Retinal pigment epithelial cell (primary cell): ENCODE data around the gene THEMIS2.

ENCODE experiments used
- DNase-seq: peaks from one replicate; pipeline ENCODE4 v3.0.0-alpha.2; 2010; ENCODE audit warnings: low read depth
- H3K4me3 ChIP-seq: 2 replicates; pipeline ENCODE4 v1.5.1; 2011; ENCODE audit warnings: mild to moderate bottlenecking, low read length, control low read depth, moderate library complexity
- TF ChIP-seq, protein P1 (sequence below): conservative IDR thresholded peaks from 2 replicates; pipeline ENCODE4 v1.5.1; 2011; ENCODE audit warnings: low read depth, low read length, control low read depth, inconsistent platforms

The THEMIS2 gene

DNA sequence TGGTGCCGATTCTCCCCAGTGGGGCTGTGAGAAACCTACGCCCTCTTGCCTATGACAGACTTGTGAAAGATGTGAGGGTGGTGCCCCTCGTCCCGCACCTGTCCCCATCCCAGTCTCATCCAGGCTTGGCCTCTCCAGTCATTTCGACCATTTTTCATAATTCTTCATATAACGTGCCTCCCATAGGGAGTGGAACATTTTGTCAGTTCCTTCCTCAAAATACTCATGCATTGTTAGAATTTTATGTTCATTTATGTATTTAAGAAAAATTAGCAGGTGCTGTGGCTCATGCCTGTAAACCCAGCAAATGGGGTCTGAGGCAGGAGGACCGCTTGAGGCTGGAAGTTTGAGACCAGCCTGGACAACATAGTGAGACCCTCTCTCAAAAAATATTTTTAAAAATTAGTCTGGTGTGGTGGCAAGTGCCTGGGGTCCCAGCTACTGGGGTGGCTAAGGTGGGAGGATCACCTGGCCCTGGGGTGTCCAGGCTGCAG lies 42.8 kb downstream of the THEMIS2 start:
- DNase-seq: no peak
- H3K4me3 ChIP-seq: no peak overlapping the region
- TF ChIP-seq, protein P1, sequence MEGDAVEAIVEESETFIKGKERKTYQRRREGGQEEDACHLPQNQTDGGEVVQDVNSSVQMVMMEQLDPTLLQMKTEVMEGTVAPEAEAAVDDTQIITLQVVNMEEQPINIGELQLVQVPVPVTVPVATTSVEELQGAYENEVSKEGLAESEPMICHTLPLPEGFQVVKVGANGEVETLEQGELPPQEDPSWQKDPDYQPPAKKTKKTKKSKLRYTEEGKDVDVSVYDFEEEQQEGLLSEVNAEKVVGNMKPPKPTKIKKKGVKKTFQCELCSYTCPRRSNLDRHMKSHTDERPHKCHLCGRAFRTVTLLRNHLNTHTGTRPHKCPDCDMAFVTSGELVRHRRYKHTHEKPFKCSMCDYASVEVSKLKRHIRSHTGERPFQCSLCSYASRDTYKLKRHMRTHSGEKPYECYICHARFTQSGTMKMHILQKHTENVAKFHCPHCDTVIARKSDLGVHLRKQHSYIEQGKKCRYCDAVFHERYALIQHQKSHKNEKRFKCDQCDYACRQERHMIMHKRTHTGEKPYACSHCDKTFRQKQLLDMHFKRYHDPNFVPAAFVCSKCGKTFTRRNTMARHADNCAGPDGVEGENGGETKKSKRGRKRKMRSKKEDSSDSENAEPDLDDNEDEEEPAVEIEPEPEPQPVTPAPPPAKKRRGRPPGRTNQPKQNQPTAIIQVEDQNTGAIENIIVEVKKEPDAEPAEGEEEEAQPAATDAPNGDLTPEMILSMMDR: no peak

DNA sequence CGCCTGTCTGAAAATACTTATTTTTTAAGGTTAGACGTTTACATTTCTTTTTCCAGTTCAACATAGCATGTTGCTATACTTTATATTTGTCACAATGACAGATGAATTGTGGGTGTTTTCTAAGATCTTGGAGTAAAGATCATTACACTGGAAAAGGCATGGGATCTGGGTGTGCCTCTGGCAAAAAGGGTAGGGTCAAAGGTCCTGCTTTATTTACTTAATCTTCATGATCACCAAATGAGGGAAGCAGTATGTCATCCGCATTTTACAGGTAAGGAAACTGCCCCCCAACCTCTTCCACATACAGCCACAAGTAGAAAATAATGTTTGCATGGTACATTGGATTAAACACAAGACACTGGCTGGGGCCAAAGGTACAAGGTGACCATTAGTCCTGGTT lies 49.9 kb downstream of the THEMIS2 start:
- H3K4me3 ChIP-seq: no peak overlapping the region
- TF ChIP-seq, protein P1: no peak
- DNase-seq: no peak

DNA sequence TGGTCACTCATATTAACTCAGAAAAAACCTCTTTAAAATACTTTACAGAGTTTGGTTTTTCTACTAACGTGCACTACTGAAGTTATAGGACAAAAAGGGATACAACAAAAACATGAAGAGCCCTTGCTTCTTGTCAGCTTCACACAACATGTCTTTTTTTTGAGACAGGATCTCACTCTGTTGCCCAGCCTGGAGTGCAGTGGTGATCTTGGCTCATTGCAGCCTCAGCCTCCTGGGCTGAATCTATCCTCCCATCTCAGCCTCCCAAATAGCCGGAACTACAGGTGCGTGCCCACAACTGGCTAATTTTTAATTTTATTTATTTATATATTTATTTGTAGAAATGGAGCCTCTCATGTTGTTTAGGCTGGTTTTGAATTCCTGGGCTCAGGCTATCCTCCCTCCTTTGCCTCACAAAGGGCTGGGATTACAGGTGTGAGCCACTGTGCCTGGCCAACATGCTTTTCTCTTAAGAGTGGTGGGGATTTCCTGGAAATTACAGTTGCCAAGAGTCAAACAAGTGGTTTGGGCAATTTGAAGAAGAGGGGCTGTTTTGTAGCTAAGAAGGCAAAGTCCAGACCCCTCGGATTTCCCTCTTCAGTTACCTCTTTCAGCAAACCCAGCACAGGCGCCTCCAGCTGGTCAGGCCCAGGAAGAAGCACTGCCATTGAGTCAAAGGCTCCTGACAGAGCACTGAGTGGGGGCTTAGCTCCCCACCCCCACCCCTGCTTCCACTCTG lies 56.0 kb downstream of the THEMIS2 start:
- no peak overlapping the region for H3K4me3 ChIP-seq
- DNase-seq: no peak
- TF ChIP-seq, protein P1: no peak

DNA sequence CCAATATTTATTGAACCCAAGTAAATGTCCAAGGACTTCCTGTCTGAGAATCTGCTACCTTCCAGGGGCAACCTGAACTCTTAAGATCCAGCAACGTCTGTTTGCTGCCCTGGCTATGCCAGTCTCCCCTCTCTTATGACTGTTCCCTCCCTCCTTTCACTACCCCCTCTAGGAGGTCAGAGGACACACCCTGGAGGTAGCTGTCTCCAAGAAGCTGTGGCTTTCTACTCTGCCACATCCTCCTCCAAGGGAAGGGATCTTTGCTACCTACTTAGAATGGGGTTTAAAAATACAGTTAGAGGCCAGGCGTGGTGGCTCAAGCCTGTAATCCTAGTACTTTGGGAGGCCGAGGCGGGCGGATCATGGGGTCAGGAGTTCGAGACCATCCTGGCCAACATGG lies 58.8 kb downstream of the THEMIS2 start:
- no peak overlapping the region for H3K4me3 ChIP-seq
- no peak for DNase-seq
- TF ChIP-seq, protein P1: no peak

DNA sequence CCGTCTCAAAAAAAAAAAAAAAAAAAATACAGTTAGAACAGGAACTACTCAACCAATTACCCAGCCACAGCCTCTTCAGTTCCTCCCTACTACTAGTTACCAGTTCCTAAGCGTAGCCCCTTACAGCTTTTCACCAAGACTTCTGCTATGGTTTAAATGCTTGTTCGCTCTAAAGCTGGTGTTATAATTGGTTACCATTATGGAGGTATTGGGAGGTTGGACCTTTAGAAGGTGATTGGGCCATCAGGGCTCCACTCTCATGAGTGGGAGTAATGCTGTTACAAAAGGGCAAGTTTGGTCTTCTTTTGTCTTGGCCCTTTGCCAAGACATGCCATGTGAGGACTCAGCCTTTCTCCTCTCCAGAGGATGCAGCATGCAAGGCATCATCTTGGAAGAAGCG lies 59.4 kb downstream of the THEMIS2 start:
- TF ChIP-seq, protein P1: no peak
- DNase-seq: no peak
- no peak overlapping the region for H3K4me3 ChIP-seq

DNA sequence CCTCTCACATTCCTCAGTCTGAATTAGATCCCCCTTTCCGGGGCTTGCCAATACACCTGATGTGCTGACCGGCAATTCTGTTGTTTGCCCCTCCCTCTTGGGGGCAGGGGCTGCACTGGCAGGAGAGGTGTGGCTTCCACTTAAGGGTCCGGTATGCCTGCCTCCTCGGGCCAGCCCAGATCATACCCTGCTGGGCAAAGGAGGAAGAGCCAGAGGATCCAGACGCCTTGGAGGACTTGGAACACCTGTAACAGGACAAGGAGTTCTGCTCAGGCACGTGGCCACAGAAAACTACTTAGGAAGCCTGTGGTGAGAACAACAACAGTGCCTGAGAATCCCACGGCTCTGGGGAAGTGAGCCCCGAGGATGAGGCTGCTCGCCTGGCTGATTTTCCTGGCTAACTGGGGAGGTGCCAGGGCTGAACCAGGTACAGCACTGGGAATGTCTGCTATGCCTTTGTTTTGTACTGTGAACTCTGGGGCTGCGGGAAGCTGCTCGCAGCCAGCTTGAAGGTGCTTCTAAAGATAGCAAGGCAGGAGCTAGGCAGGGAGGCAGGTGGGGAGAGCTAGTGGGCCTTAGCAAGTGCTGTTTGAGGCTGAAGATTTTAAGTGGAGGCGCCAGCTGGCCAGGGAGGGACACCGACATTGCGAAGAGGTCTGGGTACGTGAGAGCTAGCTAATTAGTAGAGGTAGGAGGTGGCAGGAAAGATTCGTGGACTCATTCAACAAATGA lies 62.6 kb downstream of the THEMIS2 start, which contains the start of gene SMPDL3B:
Gene SMPDL3B (plus strand): TSS at position 183 of the 732 bp plus-strand sequence. CDS start 184 bp downstream, at position 367.
- H3K4me3 ChIP-seq: peak within 1 kb of the TSS; percentile 49
- DNase-seq: no peak
- TF ChIP-seq, protein P1: peak; percentile 16
